ENCODE results near the gene SLC8A2. TPM values are rescaled to one million over a fixed set of nuclear protein-coding genes. Genes with fewer than 3 reads are reported as not detected.

The SLC8A2 gene
- total RNA-seq, 1 donor, result not detected

DNA sequence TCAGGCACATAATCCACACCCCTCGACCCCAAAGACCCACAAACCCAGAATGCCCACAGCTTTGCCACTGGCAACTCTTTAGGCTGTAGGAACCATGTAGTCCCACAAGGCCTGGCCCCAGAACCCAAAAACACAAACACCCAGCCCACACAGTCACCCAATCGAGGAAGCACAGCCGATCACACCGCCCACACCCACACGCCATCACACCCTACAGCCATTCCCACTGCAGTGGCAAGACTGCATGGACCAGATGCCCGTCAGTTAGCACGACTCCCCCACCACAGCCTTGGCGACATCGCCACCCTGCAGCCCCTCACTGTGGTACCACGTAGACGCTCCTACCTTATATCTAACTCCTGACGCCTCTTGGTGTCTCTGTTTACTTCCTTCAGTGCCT is 28.4 kb downstream of the SLC8A2 start:
- H3K4me3 ChIP-seq (ENCODE audit: low read depth, low read length), result no peak overlapping the region
- TF ChIP-seq, protein P1, sequence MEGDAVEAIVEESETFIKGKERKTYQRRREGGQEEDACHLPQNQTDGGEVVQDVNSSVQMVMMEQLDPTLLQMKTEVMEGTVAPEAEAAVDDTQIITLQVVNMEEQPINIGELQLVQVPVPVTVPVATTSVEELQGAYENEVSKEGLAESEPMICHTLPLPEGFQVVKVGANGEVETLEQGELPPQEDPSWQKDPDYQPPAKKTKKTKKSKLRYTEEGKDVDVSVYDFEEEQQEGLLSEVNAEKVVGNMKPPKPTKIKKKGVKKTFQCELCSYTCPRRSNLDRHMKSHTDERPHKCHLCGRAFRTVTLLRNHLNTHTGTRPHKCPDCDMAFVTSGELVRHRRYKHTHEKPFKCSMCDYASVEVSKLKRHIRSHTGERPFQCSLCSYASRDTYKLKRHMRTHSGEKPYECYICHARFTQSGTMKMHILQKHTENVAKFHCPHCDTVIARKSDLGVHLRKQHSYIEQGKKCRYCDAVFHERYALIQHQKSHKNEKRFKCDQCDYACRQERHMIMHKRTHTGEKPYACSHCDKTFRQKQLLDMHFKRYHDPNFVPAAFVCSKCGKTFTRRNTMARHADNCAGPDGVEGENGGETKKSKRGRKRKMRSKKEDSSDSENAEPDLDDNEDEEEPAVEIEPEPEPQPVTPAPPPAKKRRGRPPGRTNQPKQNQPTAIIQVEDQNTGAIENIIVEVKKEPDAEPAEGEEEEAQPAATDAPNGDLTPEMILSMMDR (IDR thresholded peaks at IDR 0.05; ENCODE audit: insufficient read depth, low read depth, low read length), result no peak
- no peak for DNase-seq (ENCODE audit: low read depth)

DNA sequence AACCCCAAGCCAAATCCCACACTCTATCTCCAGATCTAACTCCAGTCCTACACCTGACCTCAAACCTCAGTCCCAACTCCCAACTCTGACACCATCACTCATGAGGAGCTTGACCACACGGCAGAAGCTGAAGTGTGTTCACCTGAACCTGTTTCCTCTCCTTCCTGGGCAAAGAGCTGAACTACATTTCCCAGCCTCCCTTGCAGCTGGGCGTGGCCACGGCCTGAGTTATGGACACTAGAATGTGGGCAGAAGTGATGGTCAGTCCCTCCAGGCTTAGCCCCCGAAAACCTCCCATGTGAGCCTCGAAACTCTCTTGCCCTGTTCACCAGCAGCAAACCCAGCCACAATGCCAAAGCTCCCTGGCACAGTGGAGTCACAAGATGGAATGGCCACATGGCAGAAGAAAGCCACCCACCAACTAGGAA is 32.9 kb downstream of the SLC8A2 start:
- TF ChIP-seq, protein P1 (IDR thresholded peaks at IDR 0.05; ENCODE audit: insufficient read depth, low read depth, low read length), result no peak
- H3K4me3 ChIP-seq (ENCODE audit: low read depth, low read length), result no peak overlapping the region
- DNase-seq (ENCODE audit: low read depth), result no peak

DNA sequence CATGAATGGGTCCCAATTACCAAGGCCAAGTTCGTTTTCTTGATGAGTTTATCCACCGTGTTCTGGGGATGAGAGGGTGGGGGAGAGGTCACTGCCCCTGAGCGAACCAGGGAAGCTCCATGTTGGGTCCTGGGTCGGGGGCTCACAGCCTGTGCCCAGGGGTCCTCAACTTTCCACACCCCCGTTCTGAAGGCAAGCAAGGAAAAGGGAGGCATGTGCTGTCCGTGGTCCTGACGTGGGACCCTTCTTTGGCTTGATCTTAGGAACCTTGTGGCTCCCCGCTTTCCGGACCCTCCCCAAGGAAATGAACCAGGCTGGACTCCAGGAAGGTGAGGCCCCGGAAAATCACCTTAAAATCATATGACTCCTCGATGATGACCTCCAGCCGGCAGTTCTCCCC is 34.2 kb downstream of the SLC8A2 start:
- no peak overlapping the region for H3K4me3 ChIP-seq (ENCODE audit: low read depth, low read length)
- TF ChIP-seq, protein P1 (IDR thresholded peaks at IDR 0.05; ENCODE audit: insufficient read depth, low read depth, low read length), result no peak
- DNase-seq (ENCODE audit: low read depth), result peak; percentile 15

DNA sequence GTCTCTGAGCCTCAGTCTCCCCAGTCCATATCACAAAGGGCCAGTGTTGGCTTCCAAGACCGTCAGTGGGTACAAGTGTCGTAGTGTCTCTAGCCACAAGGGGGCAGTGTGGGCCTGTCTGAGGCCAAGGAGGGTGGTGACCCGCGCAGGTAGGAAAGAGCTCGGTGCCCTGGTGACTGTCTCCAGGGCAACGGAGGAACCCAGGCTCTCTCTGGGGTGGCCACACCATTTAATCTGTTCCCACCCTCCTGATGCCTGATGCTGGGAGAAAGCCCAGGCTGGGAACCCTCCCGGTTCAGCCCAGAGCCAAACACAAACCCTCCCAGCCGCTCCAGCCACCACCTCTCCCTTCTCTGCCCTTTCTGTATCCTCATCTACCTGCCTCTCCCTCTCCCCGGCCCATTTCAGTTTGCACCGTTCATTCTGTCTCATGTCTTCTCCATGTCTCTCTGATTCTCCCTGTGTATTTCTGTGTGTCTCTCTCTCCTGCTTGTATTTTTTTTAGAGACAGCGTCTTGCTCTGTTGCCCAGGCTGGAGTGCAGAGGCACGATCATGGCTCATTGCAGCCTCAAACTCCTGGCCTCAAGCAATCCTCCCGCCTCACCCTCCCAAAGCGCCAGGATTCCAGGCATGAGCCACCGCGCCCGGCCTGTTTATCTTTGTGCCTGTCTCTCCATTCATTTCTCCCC is 34.8 kb downstream of the SLC8A2 start:
- DNase-seq (ENCODE audit: low read depth), result peak; percentile 60
- no peak overlapping the region for H3K4me3 ChIP-seq (ENCODE audit: low read depth, low read length)
- TF ChIP-seq, protein P1 (IDR thresholded peaks at IDR 0.05; ENCODE audit: insufficient read depth, low read depth, low read length), result peak; percentile 88

DNA sequence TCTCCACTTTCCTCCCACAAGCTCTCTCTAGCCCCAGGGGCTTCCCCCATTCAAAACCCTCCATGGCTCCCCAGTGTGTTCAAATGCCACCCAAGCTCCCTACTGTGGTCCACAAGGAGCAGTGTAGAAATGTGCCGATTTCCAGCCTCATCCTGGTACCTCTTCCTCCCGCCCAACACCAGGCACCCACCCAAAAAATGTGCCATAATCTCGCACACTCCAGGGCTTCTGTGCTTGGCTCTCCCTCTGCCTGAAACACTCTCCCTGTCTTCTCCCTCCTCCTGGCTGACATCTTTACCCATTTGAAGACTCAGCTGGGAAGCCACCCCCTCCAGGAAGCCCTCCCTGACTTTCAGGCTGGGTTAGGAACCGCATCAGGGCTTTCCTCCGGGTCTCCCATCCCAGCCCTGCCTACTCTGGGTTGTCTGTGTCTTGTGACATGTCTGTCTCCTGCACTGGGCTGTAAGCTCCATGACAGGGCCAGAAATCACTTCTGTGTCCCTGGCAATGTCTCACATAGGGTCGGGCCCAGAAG is 35.7 kb downstream of the SLC8A2 start:
- TF ChIP-seq, protein P1 (IDR thresholded peaks at IDR 0.05; ENCODE audit: insufficient read depth, low read depth, low read length), result no peak
- no peak for DNase-seq (ENCODE audit: low read depth)
- no peak overlapping the region for H3K4me3 ChIP-seq (ENCODE audit: low read depth, low read length)

DNA sequence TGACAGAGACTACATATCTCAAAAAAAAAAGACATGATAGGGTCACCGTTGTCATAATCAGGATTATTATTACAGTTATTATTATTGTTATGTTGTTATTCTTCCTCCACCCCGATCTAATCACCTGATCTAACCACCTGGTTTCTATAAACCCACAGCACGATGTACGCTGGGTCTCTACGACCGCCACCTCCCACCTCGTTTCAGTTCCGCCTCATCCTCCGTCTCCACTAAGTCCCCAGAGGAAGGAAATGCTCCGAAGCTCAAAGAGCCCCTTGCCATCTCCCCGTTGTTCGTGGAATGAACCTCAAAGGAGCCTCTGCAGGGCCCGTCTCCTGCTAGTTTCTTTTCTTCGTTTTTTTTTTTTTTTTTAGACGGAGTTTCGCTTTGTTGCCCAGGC is 36.5 kb downstream of the SLC8A2 start:
- no peak for DNase-seq (ENCODE audit: low read depth)
- TF ChIP-seq, protein P1 (IDR thresholded peaks at IDR 0.05; ENCODE audit: insufficient read depth, low read depth, low read length), result no peak
- H3K4me3 ChIP-seq (ENCODE audit: low read depth, low read length), result no peak overlapping the region
